Keratinocyte (primary cell): ENCODE measurements around the gene FGF19.

Experiments used
- CTCF ChIP-seq, 3 experiments: IDR thresholded peaks in 1 of 3; conservative IDR thresholded peaks in 1 of 3; optimal IDR thresholded peaks in 1 of 3; 2 replicates in 2 of 3; 3 replicates in 1 of 3; pipeline versions ENCODE3 to v1.5.1; 2011; ENCODE audit warnings: low read length in 3 of 3, mild to moderate bottlenecking in 3 of 3, moderate library complexity in 2 of 3, control low read depth in 1 of 3, inconsistent platforms in 1 of 3; ENCODE audit not compliant: insufficient read depth in 2 of 3; ENCODE audit errors: extremely low read depth in 1 of 3
- EZH2 ChIP-seq: IDR thresholded peaks from one replicate; pipeline ENCODE4 v1.6.1; 2012; ENCODE audit warnings: inconsistent platforms, mild to moderate bottlenecking, low read length, moderate library complexity

GRCh38 chr11:69734841-69735240, 31.0 kb upstream of the FGF19 start:
- TF ChIP-seq EZH2 (no peak), CTCF (optimal IDR thresholded peaks at IDR 0.05 in 1 of 3, IDR thresholded peaks at IDR 0.05 in 1 of 3, conservative IDR thresholded peaks at IDR 0.05 in 1 of 3; ENCODE audit: extremely low read depth in 1 of 3, insufficient read depth in 2 of 3, low read length in 3 of 3) (no peak)
